Left lung (tissue), 10 donors: ENCODE measurements around the gene OR4S2. TPM values are rescaled to one million over a fixed set of nuclear protein-coding genes. Genes with fewer than 3 reads are reported as not detected.

ENCODE experiments used
- ATAC-seq: fragments of 200-7000 bp; cut with Tn5 transposase; one replicate; pipeline ENCODE4 v1.9.1; 2020; ENCODE audit warnings: moderate library complexity
- DNase-seq, 4 donors: peaks; one replicate each; pipeline ENCODE4 v3.0.0-alpha.2; 2013 to 2020
- H3K27ac ChIP-seq, 2 donors: fragments of 200-600 bp; sonication (generic) in 1 of 2; one replicate each; pipeline versions ENCODE4 v1.5.0 to v1.8.0; 2020 to 2021
- H3K27me3 ChIP-seq, 2 donors: fragments of 200-600 bp; sonication (generic) in 1 of 2; one replicate each; pipeline versions ENCODE4 v1.5.0 to v1.8.0; 2020 to 2021
- H3K36me3 ChIP-seq, 2 donors: fragments of 200-600 bp; sonication (generic) in 1 of 2; one replicate each; pipeline versions ENCODE4 v1.5.0 to v1.8.0; 2020 to 2021
- H3K4me1 ChIP-seq, 2 donors: fragments of 200-600 bp; one replicate each; pipeline ENCODE4 v1.8.0; 2021
- H3K4me3 ChIP-seq, 2 donors: fragments of 200-600 bp; sonication (generic) in 1 of 2; one replicate each; pipeline versions ENCODE4 v1.5.0 to v1.8.0; 2020 to 2021; ENCODE audit warnings: mild to moderate bottlenecking in 1 of 2
- H3K9me3 ChIP-seq, 2 donors: fragments of 200-600 bp; sonication (generic) in 1 of 2; one replicate each; pipeline versions ENCODE4 v1.5.0 to v1.8.0; 2020 to 2021
- intact Hi-C, 2 donors: fragments of 100-400 bp; cut with DNase I; formaldehyde crosslinking; loops; one replicate each; pipeline versions ENCODE4 v1.11.2 to v1.14.2; 2022
- polyA plus RNA-seq, 6 donors: library from polyadenylated mRNA; unstranded; fragments of 120-200 nt; gene quantifications; one replicate each; pipeline ENCODE4 v1.2.1, GENCODE V29; 2013; ENCODE audit not compliant: insufficient read length in 6 of 6
- total RNA-seq, 2 donors: library from RNA; stranded (reverse); fragmentation: NEBNext Ultra II Directional; extraction: Animal tissue kit (Norgen Biotek cat#: 25700); gene quantifications; one replicate each; pipeline ENCODE4 v1.2.1, GENCODE V29; 2021
- TF ChIP-seq, protein P1 (sequence below), 2 donors: fragments of 200-600 bp; sonication (generic) in 1 of 2; IDR thresholded peaks; one replicate each; pipeline versions ENCODE4 v1.5.0 to v1.8.0; 2021; ENCODE audit warnings: antibody characterized with exemption in 2 of 2
- donor health status: DM: no; HTN: yes; CAD: no.
- donor health status: DM: no; HTN: no; CAD: no.

The OR4S2 gene
- total and polyA plus RNA-seq, 8 donors: not detected

DNA sequence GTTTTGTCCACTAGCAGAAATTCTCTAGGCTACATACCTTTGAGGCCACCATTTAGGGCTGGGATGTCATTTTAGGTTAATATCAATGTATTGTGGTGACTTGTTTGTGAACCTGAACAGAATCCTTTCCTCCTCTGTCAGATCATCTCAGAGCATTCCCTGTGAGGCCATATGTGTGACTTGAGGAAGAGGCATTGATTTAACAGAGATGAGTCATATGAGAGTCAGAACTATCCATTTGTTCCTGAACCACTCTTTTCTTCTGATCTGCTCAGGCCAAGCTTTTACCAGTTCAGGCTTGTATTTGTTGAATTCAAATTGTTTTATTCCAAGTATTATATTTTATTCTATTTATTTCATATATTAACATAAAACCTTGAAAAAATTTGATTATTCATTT, 7.0 kb downstream of the OR4S2 start:
- Histone ChIP-seq H3K36me3 (no peaks in the 10 kb centered on the region), H3K4me3 (no peak overlapping the region), H3K9me3 (no peaks in the 10 kb centered on the region), H3K27ac (no peak overlapping the region), H3K4me1 (no peaks in the 10 kb centered on the region), H3K27me3 (no peaks in the 10 kb centered on the region)
- intact Hi-C loops: no loop called here
- ATAC-seq (no peak), DNase-seq (no peak)
- TF ChIP-seq, protein P1, sequence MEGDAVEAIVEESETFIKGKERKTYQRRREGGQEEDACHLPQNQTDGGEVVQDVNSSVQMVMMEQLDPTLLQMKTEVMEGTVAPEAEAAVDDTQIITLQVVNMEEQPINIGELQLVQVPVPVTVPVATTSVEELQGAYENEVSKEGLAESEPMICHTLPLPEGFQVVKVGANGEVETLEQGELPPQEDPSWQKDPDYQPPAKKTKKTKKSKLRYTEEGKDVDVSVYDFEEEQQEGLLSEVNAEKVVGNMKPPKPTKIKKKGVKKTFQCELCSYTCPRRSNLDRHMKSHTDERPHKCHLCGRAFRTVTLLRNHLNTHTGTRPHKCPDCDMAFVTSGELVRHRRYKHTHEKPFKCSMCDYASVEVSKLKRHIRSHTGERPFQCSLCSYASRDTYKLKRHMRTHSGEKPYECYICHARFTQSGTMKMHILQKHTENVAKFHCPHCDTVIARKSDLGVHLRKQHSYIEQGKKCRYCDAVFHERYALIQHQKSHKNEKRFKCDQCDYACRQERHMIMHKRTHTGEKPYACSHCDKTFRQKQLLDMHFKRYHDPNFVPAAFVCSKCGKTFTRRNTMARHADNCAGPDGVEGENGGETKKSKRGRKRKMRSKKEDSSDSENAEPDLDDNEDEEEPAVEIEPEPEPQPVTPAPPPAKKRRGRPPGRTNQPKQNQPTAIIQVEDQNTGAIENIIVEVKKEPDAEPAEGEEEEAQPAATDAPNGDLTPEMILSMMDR (IDR thresholded peaks at IDR 0.05): no peak

DNA sequence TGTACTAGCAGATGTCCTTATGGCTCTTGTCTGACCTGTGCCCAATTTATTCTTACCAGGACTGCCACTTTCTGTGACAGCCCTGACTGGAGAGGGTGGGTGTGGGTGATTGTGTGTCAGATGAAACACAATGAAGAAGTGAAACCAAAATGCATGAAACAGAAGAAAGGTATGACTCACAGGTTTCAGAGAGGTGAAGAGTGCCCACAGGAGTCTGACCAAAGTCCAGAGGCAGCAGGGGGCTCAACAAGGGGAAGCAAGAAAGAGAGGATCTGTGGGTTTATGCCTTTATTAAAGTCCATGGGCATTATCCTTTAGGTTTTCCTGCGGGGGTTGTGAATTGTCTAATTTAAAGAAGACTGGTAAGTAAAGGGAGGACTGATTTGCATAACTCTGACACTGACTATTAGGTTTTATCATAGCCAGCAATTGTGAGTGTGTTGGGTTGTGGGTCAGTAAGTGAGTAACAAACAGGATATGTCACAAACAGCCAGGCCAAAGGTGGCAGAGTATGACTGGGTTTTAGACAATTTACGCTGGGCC, 10.0 kb downstream of the OR4S2 start:
- H3K27ac ChIP-seq: no peak overlapping the region
- H3K27me3 ChIP-seq: no peaks in the 10 kb centered on the region
- H3K9me3 ChIP-seq: no peaks in the 10 kb centered on the region
- H3K4me3 ChIP-seq: no peak overlapping the region
- TF ChIP-seq, protein P1 (IDR thresholded peaks at IDR 0.05): no peak
- no peaks in the 10 kb centered on the region for H3K4me1 ChIP-seq
- DNase-seq (no peak), ATAC-seq (no peak)
- intact Hi-C loops: no loop called here
- no peaks in the 10 kb centered on the region for H3K36me3 ChIP-seq

DNA sequence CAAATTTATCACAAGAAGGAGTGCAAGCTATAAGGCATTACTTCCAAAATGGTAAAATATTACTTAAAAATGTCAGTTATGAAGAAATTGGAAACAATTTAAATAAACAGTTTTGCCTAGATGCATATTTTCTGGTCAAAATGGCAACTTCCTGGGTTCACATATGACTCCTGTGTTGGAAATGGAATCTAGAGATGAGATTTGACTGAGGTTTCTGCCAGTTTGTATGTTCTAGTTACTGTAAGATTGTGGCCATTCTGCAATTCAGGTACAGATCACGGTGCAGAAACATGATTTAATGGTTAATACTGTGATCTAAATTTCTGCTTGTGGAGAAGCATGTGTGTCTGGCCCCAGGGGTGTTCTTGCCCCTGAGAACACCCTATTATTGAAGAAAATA, 10.5 kb downstream of the OR4S2 start:
- Histone ChIP-seq H3K4me1 (no peaks in the 10 kb centered on the region), H3K4me3 (no peak overlapping the region), H3K27ac (no peak overlapping the region), H3K27me3 (no peaks in the 10 kb centered on the region), H3K36me3 (no peaks in the 10 kb centered on the region), H3K9me3 (no peaks in the 10 kb centered on the region)
- TF ChIP-seq, protein P1 (IDR thresholded peaks at IDR 0.05): no peak
- no peak for ATAC-seq
- intact Hi-C loops: no loop called here
- DNase-seq: no peak

DNA sequence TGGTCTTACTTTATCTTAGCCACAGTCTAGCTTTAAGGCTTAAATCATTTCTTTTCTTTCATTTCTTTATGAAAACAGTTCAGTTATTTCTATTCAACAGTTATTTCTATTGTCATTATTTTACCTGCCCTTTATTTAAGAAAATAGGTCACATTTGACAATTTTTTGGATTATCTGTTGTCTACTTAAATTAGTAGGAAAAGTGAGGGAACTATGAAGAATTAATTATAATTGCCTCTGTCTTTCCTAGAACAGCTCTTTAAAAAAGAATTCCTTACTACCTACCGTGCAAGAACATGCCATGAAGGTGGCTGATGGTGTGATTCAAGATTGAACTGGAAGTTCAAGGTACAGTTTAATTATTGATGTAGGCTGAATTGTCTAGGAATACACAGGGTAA, 13.8 kb downstream of the OR4S2 start, which contains the start of gene OR4C6:
TSS of gene OR4C6 (plus strand) at position 301 of the 400 bp plus-strand sequence. CDS start 2,966 bp downstream, outside the sequence.
- intact Hi-C loops: no loop called here
- H3K9me3 ChIP-seq: peaks cover 0 to 5% of the 10 kb centered on the region in 2 donors
- H3K27me3 ChIP-seq: no peaks in the 10 kb centered on the region
- DNase-seq (no peak), ATAC-seq (no peak)
- H3K4me3 ChIP-seq: no peak within 1 kb of the TSS
- TF ChIP-seq, protein P1 (IDR thresholded peaks at IDR 0.05): no peak
- no peaks in the 10 kb centered on the region for H3K36me3 ChIP-seq
- H3K4me1 ChIP-seq: no peaks in the 10 kb centered on the region
- no peak within 1 kb of the TSS for H3K27ac ChIP-seq

DNA sequence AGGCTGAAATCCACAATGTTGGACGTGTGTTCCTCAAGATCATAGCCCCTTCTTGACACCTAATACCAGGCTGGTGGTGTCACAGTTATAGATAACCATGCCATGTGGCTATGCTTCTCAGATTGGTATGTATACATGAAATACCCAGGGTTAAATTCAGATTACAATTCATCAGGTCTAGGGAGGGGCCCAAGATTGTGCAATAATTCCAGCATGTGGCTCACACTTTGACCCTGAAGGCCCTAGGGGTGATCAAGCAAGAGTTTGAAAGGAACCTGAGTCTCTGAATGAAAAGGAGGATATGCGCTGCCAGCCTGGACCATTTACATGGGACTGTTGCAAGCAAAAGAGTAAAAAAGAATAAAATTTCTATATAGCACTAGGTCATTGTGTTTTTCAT, 21.2 kb downstream of the OR4S2 start:
- H3K4me1 ChIP-seq: no peaks in the 10 kb centered on the region
- ATAC-seq: no peak

More for the DNA sequence above, 21.2 kb downstream of the OR4S2 start:
- no peak for DNase-seq
- peaks cover 0 to 5% of the 10 kb centered on the region in 2 donors for H3K9me3 ChIP-seq
- H3K4me3 ChIP-seq: no peak overlapping the region
- TF ChIP-seq, protein P1 (IDR thresholded peaks at IDR 0.05): no peak
- H3K27me3 ChIP-seq: no peaks in the 10 kb centered on the region
- no peak overlapping the region for H3K27ac ChIP-seq
- intact Hi-C loops: no loop called here
- H3K36me3 ChIP-seq: no peaks in the 10 kb centered on the region
